K562 (cell line): ENCODE measurements around the gene PSMA2. TPM values are rescaled to one million over a fixed set of nuclear protein-coding genes. Genes with fewer than 3 reads are reported as not detected.
A peak's percentile ranks its signal among the peaks of the same experiment; 100 is the strongest.

Source experiments
- ARID2 ChIP-seq: fragments of 450-650 bp; IDR thresholded peaks from 2 replicates; pipeline ENCODE4 v1.6.1; 2017; ENCODE audit warnings: antibody characterized with exemption, mild to moderate bottlenecking
- DPF2 ChIP-seq: fragments of 450-650 bp; IDR thresholded peaks from 2 replicates; pipeline ENCODE4 v1.6.1; 2016
- ERF ChIP-seq: fragments of 450-650 bp; formaldehyde crosslinking; IDR thresholded peaks from 2 replicates; pipeline ENCODE4 v1.4.0; 2020; ENCODE audit warnings: mild to moderate bottlenecking, mixed read lengths
- HCFC1 ChIP-seq: IDR thresholded peaks from 2 replicates; pipeline ENCODE4 v1.6.1; 2012; ENCODE audit warnings: low read depth, low read length, improper control_type of control experiment
- HDAC3 ChIP-seq: fragments of 450-650 bp; IDR thresholded peaks from 2 replicates; pipeline ENCODE4 v1.6.1; 2018; ENCODE audit warnings: borderline replicate concordance, mild to moderate bottlenecking, moderate library complexity; ENCODE audit not compliant: partially characterized antibody
- HIVEP1 ChIP-seq: fragments of 250-450 bp; sonication (Bioruptor Pico); IDR thresholded peaks from 2 replicates; pipeline ENCODE4 v1.4.0; 2020; ENCODE audit warnings: mild to moderate bottlenecking
- IRF2 ChIP-seq: sonication (generic); formaldehyde crosslinking; IDR thresholded peaks from 2 replicates; pipeline ENCODE4 v1.8.1; 2022; ENCODE audit warnings: mild to moderate bottlenecking, missing genetic modification reagents
- KLF16 ChIP-seq: IDR thresholded peaks from 2 replicates; pipeline ENCODE4 v1.6.1; 2016; ENCODE audit warnings: antibody characterized with exemption
- PCBP1 ChIP-seq: fragments of 200-400 bp; formaldehyde crosslinking; IDR thresholded peaks from 2 replicates; pipeline ENCODE4 v1.6.1; 2018; ENCODE audit warnings: mild to moderate bottlenecking, low read depth, low read length; ENCODE audit not compliant: poor library complexity, severe bottlenecking
- PHB ChIP-seq: fragments of 250-450 bp; sonication (Bioruptor Pico); IDR thresholded peaks from 2 replicates; pipeline ENCODE4 v1.5.0; 2021
- PHB2 ChIP-seq: fragments of 450-650 bp; IDR thresholded peaks from 2 replicates; pipeline ENCODE4 v1.6.1; 2017; ENCODE audit warnings: low read depth
- PHF8 ChIP-seq: fragments of 200-600 bp; sonication (generic); IDR thresholded peaks from 2 replicates; pipeline ENCODE4 v1.6.1; 2012; ENCODE audit warnings: mixed run types, mild to moderate bottlenecking, inconsistent platforms, low read length, moderate library complexity, borderline replicate concordance
- TBL1XR1 ChIP-seq, 2 experiments: IDR thresholded peaks; 2 replicates each; pipeline ENCODE4 v1.6.1; 2012; ENCODE audit warnings: improper control_type of control experiment in 2 of 2, low read length in 2 of 2, mild to moderate bottlenecking in 1 of 2
- TCFL5 ChIP-seq: fragments of 250-450 bp; sonication (Bioruptor Pico); conservative IDR thresholded peaks from 2 replicates; pipeline ENCODE4 v1.6.1; 2021; ENCODE audit warnings: mild to moderate bottlenecking, moderate library complexity, matching md5 sums
- TSC22D4 ChIP-seq: fragments of 450-650 bp; IDR thresholded peaks from 2 replicates; pipeline ENCODE4 v1.6.1; 2016; ENCODE audit warnings: missing genetic modification characterization, missing biosample characterization, control low read depth
- ZKSCAN8 ChIP-seq: fragments of 200-800 bp; sonication (Bioruptor generic); IDR thresholded peaks from 2 replicates; pipeline ENCODE4 v1.6.1; 2016; ENCODE audit warnings: missing genetic modification characterization, missing compliant biosample characterization
- ZNF239 ChIP-seq: fragments of 250-450 bp; sonication (Bioruptor Pico); IDR thresholded peaks from 2 replicates; pipeline ENCODE4 v1.4.0; 2020; ENCODE audit warnings: mild to moderate bottlenecking
- ZNF3 ChIP-seq: fragments of 250-450 bp; sonication (Bioruptor Pico); IDR thresholded peaks from 2 replicates; pipeline ENCODE4 v1.5.0; 2021; ENCODE audit warnings: mild to moderate bottlenecking, moderate library complexity
- ZNF436 ChIP-seq: fragments of 250-450, 450-650 bp; sonication (Bioruptor Pico); formaldehyde crosslinking; IDR thresholded peaks from 2 replicates; pipeline ENCODE4 v1.7.0; 2020; ENCODE audit warnings: mild to moderate bottlenecking
- polyA plus RNA-seq, 8 experiments: library from polyadenylated mRNA; depleted of rRNA in 4 of 8; stranded (reverse) in 5 of 8; unstranded in 3 of 8; fragments of >200 nt; fragmentation: Nextera tagmentation in 2 of 8; fragmentation: Illumina TruSeq in 1 of 8; extraction: Ambion mirVana in 2 of 8; extraction: Trizol in 1 of 8; gene quantifications; 2 replicates each; pipeline versions ENCODE4 v1.2.1 to v1.2.3, GENCODE V29; 2011 to 2014; ENCODE audit warnings: inconsistent platforms in 1 of 8, missing spikeins in 1 of 8
- total RNA-seq, 7 experiments: library from RNA; depleted of rRNA in 6 of 7; stranded (reverse); fragments of >200 nt in 6 of 7; fragmentation: Illumina TruSeq in 2 of 7; extraction: Trizol in 2 of 7; gene quantifications; 2 replicates each; pipeline versions ENCODE4 v1.2.1 to v1.2.3, GENCODE V29; 2011 to 2021; ENCODE audit warnings: low replicate concordance in 1 of 7
- TF ChIP-seq, protein P1 (sequence below): sonication (generic); formaldehyde crosslinking; IDR thresholded peaks from 2 replicates; pipeline ENCODE4 v1.8.0; 2023; ENCODE audit warnings: missing genetic modification reagents, mild to moderate bottlenecking, borderline replicate concordance
- TF ChIP-seq, protein P2 (sequence below), 2 experiments: fragments of 150-350 bp in 1 of 2; IDR thresholded peaks; 2 replicates each; pipeline ENCODE4 v1.6.1; 2012 to 2016; ENCODE audit warnings: low read depth in 2 of 2, low read length in 2 of 2, mild to moderate bottlenecking in 1 of 2, moderate library complexity in 1 of 2

The PSMA2 gene
- total and polyA plus RNA-seq, 9 of the 15 experiments (the other 6 are each of a cell fraction or from before 2014, with no cell fraction given), result 91.7 to 1,070 (median 213) TPM

GRCh38 chr7:42945821-42946626 is 14.1 kb upstream of the PSMA2 start (continued):
- TF ChIP-seq, protein P1, sequence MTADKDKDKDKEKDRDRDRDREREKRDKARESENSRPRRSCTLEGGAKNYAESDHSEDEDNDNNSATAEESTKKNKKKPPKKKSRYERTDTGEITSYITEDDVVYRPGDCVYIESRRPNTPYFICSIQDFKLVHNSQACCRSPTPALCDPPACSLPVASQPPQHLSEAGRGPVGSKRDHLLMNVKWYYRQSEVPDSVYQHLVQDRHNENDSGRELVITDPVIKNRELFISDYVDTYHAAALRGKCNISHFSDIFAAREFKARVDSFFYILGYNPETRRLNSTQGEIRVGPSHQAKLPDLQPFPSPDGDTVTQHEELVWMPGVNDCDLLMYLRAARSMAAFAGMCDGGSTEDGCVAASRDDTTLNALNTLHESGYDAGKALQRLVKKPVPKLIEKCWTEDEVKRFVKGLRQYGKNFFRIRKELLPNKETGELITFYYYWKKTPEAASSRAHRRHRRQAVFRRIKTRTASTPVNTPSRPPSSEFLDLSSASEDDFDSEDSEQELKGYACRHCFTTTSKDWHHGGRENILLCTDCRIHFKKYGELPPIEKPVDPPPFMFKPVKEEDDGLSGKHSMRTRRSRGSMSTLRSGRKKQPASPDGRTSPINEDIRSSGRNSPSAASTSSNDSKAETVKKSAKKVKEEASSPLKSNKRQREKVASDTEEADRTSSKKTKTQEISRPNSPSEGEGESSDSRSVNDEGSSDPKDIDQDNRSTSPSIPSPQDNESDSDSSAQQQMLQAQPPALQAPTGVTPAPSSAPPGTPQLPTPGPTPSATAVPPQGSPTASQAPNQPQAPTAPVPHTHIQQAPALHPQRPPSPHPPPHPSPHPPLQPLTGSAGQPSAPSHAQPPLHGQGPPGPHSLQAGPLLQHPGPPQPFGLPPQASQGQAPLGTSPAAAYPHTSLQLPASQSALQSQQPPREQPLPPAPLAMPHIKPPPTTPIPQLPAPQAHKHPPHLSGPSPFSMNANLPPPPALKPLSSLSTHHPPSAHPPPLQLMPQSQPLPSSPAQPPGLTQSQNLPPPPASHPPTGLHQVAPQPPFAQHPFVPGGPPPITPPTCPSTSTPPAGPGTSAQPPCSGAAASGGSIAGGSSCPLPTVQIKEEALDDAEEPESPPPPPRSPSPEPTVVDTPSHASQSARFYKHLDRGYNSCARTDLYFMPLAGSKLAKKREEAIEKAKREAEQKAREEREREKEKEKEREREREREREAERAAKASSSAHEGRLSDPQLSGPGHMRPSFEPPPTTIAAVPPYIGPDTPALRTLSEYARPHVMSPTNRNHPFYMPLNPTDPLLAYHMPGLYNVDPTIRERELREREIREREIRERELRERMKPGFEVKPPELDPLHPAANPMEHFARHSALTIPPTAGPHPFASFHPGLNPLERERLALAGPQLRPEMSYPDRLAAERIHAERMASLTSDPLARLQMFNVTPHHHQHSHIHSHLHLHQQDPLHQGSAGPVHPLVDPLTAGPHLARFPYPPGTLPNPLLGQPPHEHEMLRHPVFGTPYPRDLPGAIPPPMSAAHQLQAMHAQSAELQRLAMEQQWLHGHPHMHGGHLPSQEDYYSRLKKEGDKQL (CRISPR knock-in tag), result no peak
- TF ChIP-seq ERF (CRISPR knock-in tag), result no peak
- TF ChIP-seq ARID2, result no peak
- no peak for TF ChIP-seq TSC22D4
- TF ChIP-seq TCFL5 (CRISPR knock-in tag), result no peak
- TF ChIP-seq KLF16, result no peak
- TF ChIP-seq PHF8, result peak; percentile 43; the same call in 1 of the 2 replicates
- TF ChIP-seq HCFC1, result no peak
- TF ChIP-seq ZNF436 (CRISPR knock-in tag), result no peak
- TF ChIP-seq IRF2, result no peak
- TF ChIP-seq HDAC3, result no peak
- TF ChIP-seq, protein P2, sequence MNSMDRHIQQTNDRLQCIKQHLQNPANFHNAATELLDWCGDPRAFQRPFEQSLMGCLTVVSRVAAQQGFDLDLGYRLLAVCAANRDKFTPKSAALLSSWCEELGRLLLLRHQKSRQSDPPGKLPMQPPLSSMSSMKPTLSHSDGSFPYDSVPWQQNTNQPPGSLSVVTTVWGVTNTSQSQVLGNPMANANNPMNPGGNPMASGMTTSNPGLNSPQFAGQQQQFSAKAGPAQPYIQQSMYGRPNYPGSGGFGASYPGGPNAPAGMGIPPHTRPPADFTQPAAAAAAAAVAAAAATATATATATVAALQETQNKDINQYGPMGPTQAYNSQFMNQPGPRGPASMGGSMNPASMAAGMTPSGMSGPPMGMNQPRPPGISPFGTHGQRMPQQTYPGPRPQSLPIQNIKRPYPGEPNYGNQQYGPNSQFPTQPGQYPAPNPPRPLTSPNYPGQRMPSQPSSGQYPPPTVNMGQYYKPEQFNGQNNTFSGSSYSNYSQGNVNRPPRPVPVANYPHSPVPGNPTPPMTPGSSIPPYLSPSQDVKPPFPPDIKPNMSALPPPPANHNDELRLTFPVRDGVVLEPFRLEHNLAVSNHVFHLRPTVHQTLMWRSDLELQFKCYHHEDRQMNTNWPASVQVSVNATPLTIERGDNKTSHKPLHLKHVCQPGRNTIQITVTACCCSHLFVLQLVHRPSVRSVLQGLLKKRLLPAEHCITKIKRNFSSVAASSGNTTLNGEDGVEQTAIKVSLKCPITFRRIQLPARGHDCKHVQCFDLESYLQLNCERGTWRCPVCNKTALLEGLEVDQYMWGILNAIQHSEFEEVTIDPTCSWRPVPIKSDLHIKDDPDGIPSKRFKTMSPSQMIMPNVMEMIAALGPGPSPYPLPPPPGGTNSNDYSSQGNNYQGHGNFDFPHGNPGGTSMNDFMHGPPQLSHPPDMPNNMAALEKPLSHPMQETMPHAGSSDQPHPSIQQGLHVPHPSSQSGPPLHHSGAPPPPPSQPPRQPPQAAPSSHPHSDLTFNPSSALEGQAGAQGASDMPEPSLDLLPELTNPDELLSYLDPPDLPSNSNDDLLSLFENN (IDR thresholded peaks at IDR 0.05; ENCODE audit: low read depth in 2 of 2, low read length in 2 of 2), result no peak
- no peak for TF ChIP-seq HIVEP1 (CRISPR knock-in tag)
- TF ChIP-seq DPF2, result peak; percentile 69; the same call in 1 of the 2 replicates
- TF ChIP-seq ZNF239, result peak; percentile 86; the same call in 1 of the 2 replicates
- no peak for TF ChIP-seq PCBP1
- 0 out of 4 replicates have a peak, but pooled peaks of 1 of the 2 experiments have one; percentile 20 for TF ChIP-seq TBL1XR1 (IDR thresholded peaks at IDR 0.05; ENCODE audit: low read length in 2 of 2)
- TF ChIP-seq ZKSCAN8 (CRISPR knock-in tag), result no peak
- TF ChIP-seq PHB2, result no peak
- TF ChIP-seq PHB (CRISPR knock-in tag), result no peak
- TF ChIP-seq ZNF3 (CRISPR knock-in tag), result no peak
